Measurements from ENCODE around the gene TRIM32.

- no peak for TF ChIP-seq POLR2AphosphoS5 (IDR thresholded peaks at IDR 0.05)
- TF ChIP-seq POLR2A (IDR thresholded peaks at IDR 0.05): no peak
- no peak for TF ChIP-seq CTCF (IDR thresholded peaks at IDR 0.05)
These were observed 17.4 kb downstream of the TRIM32 start for GRCh38 chr9:116704470-116704869.
